OCI-LY1 (cell line): ENCODE results near the gene PRDX1.

ENCODE experiments used
- CTCF ChIP-seq: fragments of 200-600 bp; sonication (generic), shearing (Covaris generic); IDR thresholded peaks from 2 replicates; pipeline ENCODE4 v1.5.1; 2017; ENCODE audit warnings: mild to moderate bottlenecking, antibody characterized with exemption, low read length, moderate library complexity, mixed read lengths
- EZH2 ChIP-seq: fragments of 200-600 bp; sonication (generic), shearing (Covaris generic); IDR thresholded peaks from 2 replicates; pipeline ENCODE4 v1.8.0; 2017; ENCODE audit warnings: borderline replicate concordance, mixed run types, mild to moderate bottlenecking, antibody characterized with exemption, low read length, moderate library complexity, mixed read lengths

GRCh38 chr1:45535988-45536766 lies 14.5 kb upstream of the PRDX1 start:
- TF ChIP-seq CTCF (no peak), EZH2 (no peak)
